Activated CD4-positive, alpha-beta T cell treated with anti-CD3 and anti-CD28 coated beads, Interleukin-2, amount 50 U/mL, for 48 hours (primary cell): Measurements from ENCODE around the gene NKAIN4.

Source experiments
- DNase-seq, 2 experiments: peaks; one replicate each; pipeline ENCODE4 v3.0.0-alpha.2; 2020

Gene NKAIN4

DNA sequence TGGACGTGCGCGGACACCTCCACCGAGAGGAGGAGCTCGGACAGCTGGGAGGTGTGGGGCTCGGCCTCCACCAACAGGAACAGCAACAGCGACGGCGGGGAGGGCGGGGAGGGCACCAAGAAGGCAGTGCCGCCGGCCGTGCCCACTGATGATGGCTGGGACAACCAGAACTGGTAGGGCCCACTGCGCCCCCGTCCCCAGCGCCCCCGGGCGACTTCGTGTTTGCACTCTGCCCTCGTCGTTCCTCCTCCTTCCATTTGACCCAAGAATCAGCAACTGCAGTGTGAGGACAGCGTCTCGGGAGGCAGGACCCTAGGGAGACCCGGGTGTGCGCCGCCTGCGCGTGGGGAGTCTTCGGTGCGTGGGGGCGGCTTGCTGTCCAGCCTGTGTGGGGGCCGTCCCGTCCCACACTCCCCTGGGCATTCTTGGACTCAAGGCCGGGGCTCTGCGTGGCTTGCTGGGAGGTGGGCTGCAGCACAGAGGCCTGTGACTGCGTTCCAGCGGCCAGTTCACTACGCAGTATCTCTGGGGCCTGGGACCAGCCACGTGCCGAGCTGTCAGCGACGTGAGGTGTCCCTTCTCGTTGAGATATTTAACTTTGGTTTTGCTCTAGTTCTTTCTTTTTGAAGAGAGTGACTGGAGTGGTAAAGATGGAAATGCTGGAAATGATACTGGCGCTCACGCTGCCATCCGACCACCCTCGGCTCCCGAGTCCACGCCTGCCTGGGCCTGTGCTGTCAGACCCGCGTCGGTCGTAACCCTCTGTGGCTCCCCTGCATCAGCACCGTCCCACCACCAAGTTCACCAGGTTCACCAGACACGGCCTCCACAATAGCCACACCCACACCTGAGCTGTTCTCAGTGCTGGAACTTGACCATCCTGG, 33.7 kb upstream of the NKAIN4 start:
- no peak for DNase-seq

DNA sequence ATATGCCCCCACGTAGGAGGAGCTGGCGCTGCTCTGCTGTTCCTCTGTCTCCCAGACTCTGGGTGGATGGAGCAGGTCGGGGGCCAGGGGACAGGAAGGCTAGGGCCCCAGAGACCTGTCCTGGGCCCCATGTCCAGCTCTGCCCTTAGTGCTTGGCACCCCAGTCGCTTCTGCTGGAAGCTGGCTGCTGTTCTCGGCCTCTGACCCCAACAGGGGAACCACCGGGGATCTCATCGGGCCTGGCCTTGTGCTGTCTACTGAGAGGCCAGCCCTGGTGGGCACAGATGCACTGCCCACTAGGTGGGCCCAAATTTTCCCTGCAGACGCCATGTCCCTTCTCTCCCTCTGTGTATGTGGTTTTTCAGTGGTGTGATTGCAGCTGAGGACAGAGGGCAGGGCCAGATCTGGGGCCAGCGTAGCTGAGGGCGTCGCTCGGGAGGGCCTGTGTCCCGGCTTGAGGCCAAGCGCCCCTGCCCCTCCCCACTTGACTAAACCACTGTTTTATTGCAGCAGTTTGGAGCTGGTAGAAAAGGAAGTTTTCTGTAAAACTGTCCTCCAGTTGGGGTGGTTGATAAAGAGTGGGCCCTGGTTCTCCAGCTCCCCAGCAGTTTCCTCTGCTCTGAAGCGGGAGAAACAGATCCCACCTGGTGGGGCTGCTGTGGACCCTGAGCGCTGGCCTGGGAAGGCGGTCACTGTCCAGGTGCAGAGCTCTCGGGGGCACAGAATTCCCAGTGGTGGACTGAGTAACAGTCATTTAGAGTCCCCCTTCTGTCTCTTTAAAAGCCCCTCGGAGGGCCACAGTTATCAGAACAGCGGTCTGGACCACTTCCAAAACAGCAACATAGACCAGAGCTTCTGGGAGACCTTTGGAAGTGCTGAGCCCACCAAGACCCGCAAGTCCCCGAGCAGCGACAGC, 32.8 kb upstream of the NKAIN4 start:
- DNase-seq = no peak

DNA sequence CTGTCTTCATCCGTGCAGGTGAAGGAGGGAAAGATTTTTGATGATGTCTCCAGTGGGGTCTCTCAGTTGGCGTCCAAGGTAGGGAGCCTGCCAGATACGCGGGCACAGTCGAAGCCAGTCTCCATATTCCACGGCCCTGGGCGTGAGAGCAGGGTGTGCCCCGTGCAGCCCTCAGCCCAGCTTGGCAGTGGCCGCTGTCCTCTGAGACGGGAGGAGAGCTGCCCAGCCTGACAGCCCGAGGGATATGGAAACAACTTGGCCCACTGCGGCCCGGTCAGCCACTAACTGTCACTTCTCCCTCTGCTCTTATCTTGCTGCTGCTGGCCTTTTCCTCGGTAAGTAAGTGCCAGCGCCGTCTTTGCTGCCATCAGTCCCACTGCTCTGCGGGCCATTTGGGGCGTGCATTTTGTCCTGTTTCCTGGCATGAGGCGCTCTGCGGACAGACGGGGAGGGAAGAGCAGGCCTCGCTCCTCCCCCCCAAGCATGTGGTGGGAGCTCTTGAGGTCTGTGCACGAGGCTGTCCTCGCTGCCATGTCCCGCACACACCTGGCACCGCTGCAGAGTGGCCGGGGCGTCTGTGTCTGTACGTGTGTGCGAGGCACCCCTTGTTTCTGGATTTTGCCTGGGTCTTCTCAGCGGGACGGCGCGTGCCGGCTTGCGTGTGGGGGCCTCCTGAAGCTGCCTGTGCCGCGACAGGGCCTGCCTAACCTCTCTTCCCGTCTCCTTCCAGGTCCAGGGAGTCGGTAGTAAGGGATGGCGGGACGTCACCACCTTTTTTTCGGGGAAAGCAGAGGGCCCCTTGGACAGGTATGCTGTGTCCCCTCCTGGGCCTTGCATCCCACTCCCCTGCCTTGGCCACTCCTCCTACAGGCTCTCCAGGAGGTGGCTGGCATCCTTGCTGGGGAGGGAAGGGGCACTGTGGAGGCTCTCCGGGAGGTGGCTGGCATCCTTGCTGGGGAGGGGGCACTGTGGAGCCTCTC, 31.7 kb upstream of the NKAIN4 start:
- no peak for DNase-seq

DNA sequence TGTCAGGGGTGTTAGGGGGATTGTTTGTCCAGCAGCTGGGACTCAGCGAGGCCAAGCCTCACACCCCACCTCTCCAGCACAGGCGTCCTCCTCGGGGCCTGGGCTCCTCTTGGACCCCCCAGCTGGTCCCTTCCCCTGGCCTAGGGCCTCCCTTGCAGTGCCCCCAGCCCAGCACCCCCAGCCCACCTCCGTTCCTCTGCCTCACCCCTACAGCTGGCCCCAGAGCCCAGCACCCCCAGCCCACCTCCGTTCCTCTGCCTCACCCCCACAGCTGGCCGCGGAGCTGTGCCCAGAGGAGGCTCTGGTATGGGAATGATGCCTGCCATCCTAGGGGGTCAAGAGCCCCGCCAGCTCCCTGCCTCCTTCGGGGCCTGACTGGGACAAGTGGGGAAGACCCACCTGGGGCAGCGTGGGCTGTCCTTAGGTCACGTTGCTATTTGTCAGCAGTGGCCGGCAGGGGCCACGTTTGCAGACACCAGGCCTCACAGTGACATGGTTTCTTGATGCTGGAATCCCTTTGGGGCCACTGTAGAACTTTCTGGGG, 30.8 kb upstream of the NKAIN4 start:
- DNase-seq = no peak

DNA sequence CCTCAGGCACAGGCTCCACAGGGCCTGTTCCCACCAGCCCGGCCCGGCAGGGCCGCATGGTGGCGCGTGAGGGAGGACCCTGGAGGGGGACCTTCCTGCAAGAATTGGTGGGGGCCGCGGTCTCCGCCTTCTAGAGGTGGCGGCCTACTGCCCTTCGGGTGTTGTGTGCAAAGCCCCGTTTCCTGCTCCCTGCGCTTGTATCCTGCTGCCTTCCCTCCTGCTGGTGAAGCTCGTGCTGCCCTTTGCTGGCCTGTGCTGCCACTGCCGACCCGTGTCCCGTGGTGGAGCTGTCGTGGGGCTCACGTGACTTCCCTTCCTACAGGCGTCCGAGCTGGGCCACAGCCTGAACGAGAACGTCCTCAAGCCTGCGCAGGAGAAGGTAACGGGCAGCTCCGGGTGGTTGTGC, 30.3 kb upstream of the NKAIN4 start:
- peak in 1 of 2 experiments; percentile 15 for DNase-seq

DNA sequence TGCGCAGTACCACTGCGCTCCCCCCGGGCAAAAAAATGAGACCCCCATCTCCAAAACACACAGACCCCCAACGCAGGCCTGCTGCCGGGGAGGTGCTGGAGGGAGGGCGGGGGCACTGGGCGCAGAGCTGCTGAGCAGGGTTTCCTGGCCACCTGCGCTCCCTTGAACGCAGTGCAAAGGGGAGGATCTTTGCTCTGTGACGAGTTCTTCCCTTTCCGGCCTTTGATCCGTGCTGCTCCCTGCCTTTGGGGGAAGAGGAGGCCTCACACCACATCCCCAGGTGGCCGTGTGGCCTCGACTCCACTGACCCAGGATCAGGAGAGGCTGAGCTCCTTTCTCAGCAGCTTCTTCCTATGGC, 29.8 kb upstream of the NKAIN4 start:
- DNase-seq = peak in 1 of 2 experiments; percentile 32

DNA sequence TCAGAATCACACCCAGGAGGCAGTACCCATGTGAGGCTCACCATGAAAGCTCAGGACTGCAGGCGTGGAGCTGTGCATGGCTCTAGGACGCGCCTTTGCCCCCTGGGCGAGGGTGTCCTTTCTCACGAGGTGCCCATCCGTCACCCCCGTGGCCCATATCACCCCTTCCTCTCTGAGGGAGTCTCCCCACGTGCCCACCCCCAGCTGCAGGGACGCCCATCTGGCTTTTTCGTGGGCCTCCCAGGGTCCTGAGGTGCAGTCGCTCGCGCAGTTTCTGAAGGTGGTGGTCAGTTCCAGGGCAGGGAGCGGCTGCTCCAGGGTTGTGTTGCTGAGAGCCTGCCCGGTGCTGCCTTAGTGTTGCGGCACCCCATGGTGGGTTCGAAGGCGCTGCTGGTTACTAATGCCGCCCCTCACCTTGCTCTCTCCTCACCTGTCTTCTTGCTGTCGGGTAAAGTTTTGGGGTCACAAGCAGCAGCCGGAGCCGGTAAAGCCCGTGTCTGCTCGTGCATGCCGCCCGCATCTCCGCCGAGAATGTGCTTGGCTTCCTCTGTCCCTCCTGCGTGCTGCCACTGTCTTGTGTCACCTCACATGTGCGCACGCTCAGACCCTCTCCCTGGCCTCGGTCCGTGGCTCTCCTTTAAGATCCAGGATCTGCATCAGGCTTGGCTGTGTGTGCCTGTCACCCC, 29.3 kb upstream of the NKAIN4 start:
- DNase-seq = no peak

DNA sequence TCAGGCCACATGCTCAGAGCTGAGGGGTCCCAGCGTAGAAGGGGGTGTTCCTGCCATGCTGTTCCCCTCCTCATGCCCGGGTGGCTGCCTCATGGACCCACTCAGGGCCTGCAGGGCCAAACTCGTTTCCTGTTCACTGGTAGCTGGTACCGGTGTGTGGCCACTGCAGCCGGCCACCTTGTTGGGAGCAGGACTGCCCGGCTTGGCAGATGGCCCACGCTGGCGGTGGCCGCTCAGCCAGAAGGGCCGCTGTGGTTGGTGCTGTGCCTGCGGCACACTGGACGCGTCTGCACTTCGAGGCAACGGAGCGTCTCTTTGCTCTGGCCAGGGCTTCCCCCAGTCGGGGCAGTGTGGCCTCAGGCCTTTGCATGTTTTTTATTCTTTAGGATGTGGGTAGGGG, 28.7 kb upstream of the NKAIN4 start:
- DNase-seq = no peak

DNA sequence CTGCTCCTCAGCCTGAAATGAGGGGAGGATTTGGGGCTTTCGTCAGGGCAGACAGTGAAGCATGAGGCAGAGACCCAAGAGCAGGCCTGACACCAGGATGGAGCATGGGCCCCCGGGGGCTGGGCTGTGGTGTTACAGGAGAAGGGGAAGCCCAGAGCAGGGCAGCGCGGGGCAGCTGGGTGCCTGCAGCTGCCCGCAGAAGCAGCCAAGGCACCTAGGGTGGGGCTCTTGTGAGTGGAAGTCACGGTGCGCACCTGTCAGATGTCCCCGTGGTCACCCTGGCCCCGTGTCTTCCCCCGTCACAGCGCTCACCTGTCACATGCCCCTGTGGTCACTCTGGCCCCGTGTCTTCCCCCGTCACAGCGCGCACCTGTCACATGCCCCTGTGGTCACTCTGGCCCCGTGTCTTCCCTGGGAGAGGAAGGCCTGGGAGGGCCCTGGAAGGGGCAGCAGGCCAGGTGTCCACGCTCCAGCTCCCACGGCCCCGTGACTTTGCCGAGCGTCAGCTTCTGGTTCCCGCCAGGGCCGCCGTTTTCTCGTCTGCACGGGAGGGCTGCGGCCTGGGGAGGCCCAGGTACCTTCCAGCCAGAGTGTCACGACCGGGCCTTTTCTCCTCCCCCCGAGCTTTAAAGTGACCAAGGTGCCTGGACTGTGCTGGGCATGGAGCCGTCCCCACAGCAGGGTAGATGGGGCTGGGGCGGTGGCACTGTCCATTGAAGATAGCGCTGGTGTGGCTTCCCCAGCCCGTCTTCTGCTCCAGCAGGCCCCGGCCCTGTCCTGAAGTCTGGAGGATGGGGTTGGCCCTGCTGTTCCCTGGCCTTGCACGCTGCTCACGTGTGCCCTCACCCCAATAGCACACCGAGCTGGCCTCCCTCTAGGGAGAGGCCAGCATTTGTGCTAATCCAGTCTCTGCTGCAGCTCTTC, 27.7 kb upstream of the NKAIN4 start:
- no peak for DNase-seq

DNA sequence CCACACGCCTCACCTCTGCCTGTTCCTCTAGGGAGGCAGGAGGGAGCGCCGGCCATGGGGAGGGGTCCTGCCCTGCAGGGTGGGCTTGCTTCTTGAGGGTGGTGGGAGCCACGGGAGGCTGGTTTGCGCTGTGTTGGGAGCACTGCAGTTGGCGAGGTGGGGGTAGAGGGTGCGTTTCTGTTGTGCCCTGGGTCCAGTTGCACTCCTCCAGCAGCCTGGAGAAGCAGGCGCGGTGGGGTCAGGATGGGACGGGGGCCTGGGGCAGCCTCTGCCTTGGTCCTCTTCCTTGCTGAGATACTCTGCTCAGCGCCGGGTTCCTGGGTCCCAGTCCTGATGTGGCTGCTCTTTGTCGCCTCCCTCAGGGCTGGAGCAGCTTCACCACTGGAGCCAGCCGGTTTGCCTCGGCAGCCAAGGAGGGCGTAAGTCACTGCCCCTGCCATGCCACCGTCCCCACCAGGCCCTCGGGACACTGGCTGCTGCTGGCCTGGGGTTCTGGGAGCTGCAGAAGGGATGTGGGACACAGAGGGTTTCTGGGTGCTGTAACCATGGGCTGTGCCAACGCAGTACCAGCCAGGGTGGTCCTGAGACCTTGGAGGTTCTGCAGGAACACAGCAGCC, 26.8 kb upstream of the NKAIN4 start:
- DNase-seq = no peak

DNA sequence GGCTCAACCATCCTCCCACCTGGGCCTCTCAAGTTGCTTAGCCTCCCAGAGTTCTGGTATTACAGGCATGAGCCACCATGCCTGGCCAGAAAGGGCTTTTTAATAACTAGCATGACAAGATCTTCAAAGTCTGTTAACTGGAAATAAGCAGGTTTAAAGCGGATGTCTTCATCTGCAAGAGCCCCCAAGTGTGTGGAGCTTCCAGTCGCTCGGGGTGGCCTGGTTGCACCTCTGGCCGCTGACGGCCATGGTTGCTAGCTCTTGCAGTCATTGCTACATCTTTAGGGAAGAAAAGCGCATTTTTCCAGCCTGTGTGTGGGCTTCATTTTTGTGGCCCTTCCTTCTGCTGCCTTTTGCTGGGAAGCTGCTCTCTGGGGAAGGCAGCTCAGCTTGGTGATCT, 26.1 kb upstream of the NKAIN4 start:
- DNase-seq = no peak

DNA sequence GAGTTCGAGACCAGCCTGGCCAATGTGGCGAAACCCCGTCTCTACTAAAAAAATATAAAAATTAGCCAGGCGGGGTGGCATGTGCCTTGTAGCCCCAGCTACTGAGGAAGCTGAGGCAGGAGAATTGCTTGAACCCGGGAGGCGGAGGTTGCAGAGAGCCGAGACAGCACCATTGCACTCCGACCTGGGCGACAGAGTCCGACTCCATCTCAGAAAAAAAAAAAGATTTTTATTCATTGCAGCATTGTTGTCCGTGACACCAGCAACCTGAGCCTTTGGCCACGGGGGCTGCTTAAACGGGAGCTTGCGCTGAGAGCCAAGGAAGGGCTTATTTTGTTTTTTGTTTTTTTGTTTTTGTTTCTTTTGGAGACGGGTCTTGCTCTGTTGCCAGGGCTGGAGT, 25.7 kb upstream of the NKAIN4 start:
- no peak for DNase-seq

DNA sequence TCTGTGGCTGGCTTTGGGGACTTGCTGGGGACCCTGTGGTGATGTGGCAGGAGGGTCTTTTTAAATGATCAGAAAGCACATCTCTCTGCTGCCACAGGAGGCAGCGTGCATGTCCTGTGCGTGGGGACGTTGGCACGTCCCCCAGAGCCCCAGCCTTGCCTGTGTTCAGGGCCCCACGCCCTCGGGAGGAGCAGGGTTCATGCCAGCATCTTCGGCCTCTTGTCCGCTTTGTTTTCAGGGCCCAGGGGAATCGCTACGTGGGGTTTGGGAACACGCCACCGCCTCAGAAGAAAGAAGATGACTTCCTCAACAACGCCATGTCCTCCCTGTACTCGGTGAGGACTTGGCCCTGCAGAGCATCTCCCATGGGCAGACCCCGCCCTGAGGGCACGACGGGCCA, 24.4 kb upstream of the NKAIN4 start:
- no peak for DNase-seq

DNA sequence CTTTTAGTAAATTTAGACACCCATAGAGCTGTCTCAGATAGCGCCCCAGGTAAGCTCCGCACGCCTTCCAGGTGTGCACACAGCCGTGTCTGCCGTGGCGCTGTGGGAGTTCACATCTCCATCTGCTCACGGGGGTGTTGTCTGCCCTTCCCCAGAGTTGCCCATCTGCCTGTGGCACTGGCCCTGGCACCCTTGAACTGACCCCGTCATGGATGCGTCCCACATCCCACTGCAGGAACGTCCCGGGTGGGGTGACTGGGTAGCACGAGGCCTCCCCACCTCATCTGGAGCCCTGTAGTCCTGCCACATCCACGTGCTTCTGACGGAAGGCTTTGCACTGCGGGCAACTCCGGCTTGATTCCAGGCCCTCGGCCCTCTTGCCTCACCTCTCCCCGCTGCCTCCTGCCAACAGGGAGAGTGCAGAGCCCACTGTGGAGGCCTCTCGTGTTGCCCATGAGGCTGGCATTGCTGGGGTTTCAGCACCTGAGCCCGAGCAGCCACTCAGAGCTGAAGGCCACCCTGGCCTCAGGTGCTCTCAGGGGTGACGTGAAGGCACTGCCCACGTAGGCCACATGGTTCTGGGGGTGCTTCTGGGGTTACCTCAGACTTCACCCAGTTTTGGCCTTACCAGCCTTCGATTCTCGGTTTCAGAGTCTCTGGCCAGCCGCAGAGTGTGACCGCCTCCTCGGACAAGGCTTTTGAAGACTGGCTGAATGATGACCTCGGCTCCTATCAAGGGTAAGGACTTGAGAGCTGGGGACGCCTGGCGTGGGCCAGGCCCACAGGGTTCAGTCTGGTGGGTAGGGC, 23.4 kb upstream of the NKAIN4 start:
- no peak for DNase-seq

DNA sequence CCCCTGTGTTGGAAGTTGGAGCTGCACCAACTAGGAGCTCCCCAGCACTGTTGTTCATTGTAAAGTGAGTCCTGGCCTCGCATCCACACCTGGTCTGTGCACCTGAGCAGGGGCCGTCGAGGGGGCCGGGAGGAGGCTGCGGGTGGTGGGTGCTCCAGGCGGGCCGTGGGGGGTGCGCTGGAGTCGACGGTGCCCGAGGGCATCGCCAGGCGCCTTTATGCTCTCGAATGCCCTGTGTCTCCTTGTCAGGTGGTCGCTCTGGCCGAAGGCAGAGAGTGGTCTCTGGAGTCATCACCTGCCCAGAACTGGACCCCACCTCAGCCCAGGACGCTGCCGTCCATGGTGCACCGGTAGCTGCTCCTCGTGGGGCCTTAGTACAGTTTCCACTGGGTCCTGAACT, 22.7 kb upstream of the NKAIN4 start:
- no peak for DNase-seq

DNA sequence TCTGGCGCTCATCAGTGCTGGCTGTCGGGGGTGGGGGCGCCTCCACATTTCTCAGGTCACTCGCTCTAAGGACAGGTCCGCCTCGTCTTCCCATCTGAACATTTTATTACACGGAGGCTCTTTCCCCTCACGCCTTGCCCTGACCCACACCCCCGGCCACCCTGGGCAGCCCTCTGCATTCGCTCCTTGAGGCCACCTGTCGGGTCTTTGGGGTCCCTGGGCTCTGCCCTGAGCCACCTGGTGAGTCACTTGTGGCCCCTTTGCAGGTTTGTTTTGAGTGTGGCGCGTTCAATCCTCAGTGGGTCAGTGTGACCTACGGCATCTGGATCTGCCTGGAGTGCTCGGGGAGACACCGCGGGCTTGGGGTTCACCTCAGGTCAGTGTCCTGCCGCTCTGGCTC, 21.6 kb upstream of the NKAIN4 start:
- DNase-seq = no peak

DNA sequence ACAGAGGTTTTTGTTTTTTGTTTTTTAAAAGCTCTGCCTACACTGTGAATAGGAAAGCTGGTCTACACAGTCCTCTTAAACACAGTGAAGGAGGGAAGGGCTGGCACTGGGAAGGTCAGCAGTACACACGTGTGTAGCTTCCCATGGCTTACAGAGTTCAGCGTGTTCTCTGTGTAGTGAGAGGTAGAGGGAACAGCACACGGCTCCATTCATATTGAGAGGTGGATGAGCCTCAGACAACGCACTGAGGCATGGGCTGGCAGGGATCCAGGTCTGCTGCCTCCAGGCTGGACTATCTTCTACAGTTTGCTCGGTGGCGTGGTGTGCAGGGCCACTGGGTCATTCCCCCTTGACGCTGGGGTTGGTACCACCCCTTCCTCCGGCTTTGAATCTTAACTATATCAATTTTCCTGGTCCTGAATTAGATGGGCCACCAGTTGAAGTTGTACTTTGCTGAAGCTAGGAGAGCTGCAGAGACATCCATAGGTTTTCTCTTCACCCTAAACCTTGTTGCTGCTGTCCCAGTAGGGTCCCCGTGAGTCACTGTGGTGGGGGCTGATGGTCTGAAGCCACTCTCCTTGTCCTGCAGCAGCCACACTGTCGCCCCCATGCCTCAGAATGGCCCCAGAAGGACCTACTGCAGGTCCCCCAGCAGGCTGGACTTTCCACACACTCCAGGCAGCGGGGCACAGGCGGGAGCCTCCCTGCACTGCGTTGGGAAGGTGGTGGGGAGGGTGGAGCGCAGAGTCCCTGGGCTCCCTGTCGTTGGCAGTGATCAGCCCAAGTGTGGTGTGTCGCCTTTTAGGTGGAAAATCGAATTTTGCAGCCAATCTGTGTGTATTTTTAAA, 20.3 kb upstream of the NKAIN4 start:
- DNase-seq = no peak

DNA sequence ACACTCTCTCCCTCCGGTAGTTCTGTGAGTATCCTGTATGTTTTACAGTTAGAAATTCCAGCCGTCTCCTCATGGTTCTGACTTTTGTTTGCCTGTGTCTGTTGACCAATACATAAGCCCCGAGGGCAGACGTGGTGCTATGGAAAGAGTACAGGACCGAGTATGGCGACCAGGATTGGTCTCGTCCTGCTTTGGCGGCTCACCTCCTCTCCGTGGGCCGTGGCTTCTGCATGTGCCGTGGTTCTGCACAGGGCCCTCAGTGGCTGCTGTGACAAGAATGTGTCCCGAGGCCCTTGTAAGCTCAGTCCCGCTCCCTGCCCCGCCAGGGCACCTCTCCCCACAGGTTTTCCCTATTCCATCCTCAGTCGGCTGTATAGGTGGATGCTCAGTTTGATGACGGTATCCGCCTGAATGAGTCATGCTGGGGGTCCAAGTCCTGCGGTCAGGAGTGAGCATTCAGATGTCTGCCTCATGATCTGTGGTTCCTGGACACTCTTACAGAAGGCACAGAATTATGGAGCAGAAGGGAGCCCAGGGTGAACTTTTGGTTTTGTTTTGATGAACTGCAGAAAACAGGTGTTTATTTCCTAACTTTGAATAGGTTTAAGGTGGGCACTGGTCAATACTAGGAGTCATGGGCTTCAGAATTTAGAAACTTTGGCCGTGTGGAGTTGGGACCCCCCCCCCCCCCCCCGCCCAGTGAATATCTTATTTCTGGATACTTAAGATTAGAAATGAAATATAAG, 19.5 kb upstream of the NKAIN4 start:
- no peak for DNase-seq
